ENCODE data around the gene PCNT.
"Not testable (repeated sequence)": the region's sequence is repeated elsewhere in the genome, so short reads cannot be mapped to it uniquely, and the experiment has no call there.

PCNT gene

GRCh38 chr21:46441961-46442498, 118.1 kb downstream of the PCNT start:
- peaks cover 91% of the 10 kb centered on the region for H3K36me3 ChIP-seq (ENCODE audit: insufficient read depth, low read length)
- H3K27ac ChIP-seq (ENCODE audit: low read depth, low read length): no peak overlapping the region
- H3K4me3 ChIP-seq (ENCODE audit: low read length): no peak overlapping the region
- H3K4me1 ChIP-seq (ENCODE audit: insufficient read depth, low read length): no peaks in the 10 kb centered on the region; the same call in 1 of the 2 replicates
- H3K27me3 ChIP-seq (ENCODE audit: insufficient read depth, low read length): no peaks in the 10 kb centered on the region
- H3K9ac ChIP-seq (ENCODE audit: low read depth, low read length): no peak overlapping the region
- 96% methylated on average over 22 of the region's 23 CpGs for WGBS
- no peaks in the 10 kb centered on the region for H3K9me3 ChIP-seq (ENCODE audit: insufficient read depth, low read depth, low read length)

DNA sequence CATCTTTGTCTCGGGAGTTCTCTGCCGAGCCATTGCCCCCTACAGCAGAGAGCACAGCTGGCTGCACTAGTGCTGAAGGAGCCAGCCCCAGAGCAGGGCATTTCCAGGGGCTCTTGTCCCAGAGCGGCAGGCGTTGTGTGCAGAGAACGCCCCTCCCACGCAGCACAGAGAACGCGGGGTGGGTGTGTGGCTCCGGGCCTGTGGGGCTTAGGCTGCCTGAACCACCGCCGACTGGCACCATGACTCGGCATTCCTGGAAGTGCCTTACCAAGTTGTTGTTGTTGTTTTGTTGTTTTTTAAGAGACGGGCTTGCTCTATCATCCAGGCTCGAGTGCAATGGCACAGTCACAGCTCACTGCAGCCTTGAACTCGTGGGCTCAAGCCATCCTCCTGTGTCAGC, 119.0 kb downstream of the PCNT start:
- H3K9ac ChIP-seq (ENCODE audit: low read depth, low read length): no peak overlapping the region; the same call in 1 of the 2 replicates
- peaks cover 82% of the 10 kb centered on the region for H3K36me3 ChIP-seq (ENCODE audit: insufficient read depth, low read length)
- no peak overlapping the region for H3K27ac ChIP-seq (ENCODE audit: low read depth, low read length)
- H3K9me3 ChIP-seq (ENCODE audit: insufficient read depth, low read depth, low read length): no peaks in the 10 kb centered on the region
- WGBS: 94% methylated on average over 15 of the region's 15 CpGs
- no peaks in the 10 kb centered on the region for H3K27me3 ChIP-seq (ENCODE audit: insufficient read depth, low read length)
- no peak overlapping the region for H3K4me3 ChIP-seq (ENCODE audit: low read length)
- no peaks in the 10 kb centered on the region; the same call in 1 of the 2 replicates for H3K4me1 ChIP-seq (ENCODE audit: insufficient read depth, low read length)

GRCh38 chr21:46443910-46444309, 120.0 kb downstream of the PCNT start:
- no peaks in the 10 kb centered on the region for H3K27me3 ChIP-seq (ENCODE audit: insufficient read depth, low read length)
- WGBS: 86% methylated on average over 8 of the region's 8 CpGs
- peaks cover 76% of the 10 kb centered on the region for H3K36me3 ChIP-seq (ENCODE audit: insufficient read depth, low read length)
- no peaks in the 10 kb centered on the region; the same call in 1 of the 2 replicates for H3K9me3 ChIP-seq (ENCODE audit: insufficient read depth, low read depth, low read length)
- H3K27ac ChIP-seq (ENCODE audit: low read depth, low read length): peak overlapping the region; percentile 58
- no peak overlapping the region for H3K9ac ChIP-seq (ENCODE audit: low read depth, low read length)
- H3K4me3 ChIP-seq (ENCODE audit: low read length): no peak overlapping the region
- H3K4me1 ChIP-seq (ENCODE audit: insufficient read depth, low read length): no peaks in the 10 kb centered on the region; the same call in 1 of the 2 replicates

- no peaks in the 10 kb centered on the region; the same call in 1 of the 2 replicates for H3K4me1 ChIP-seq (ENCODE audit: insufficient read depth, low read length)
- 97% methylated on average over 5 of the region's 5 CpGs for WGBS
- H3K9me3 ChIP-seq (ENCODE audit: insufficient read depth, low read depth, low read length): peaks cover 6% of the 10 kb centered on the region; the same call in 1 of the 2 replicates
- no peak overlapping the region for H3K27ac ChIP-seq (ENCODE audit: low read depth, low read length)
- H3K36me3 ChIP-seq (ENCODE audit: insufficient read depth, low read length): peaks cover 34% of the 10 kb centered on the region
- no peak overlapping the region for H3K4me3 ChIP-seq (ENCODE audit: low read length)
- H3K9ac ChIP-seq (ENCODE audit: low read depth, low read length): no peak overlapping the region
- no peaks in the 10 kb centered on the region for H3K27me3 ChIP-seq (ENCODE audit: insufficient read depth, low read length)
These were observed 124.2 kb downstream of the PCNT start for GRCh38 chr21:46448108-46448507.

- not testable (repeated sequence) for H3K4me3 ChIP-seq (ENCODE audit: low read length); H3K27ac ChIP-seq (ENCODE audit: low read depth, low read length); H3K9ac ChIP-seq (ENCODE audit: low read depth, low read length); H3K27me3 ChIP-seq (ENCODE audit: insufficient read depth, low read length); H3K9me3 ChIP-seq (ENCODE audit: insufficient read depth, low read depth, low read length); H3K4me1 ChIP-seq (ENCODE audit: insufficient read depth, low read length)
- WGBS: 97% methylated on average over 6 of the region's 6 CpGs
- H3K36me3 ChIP-seq (ENCODE audit: insufficient read depth, low read length): peaks cover 29% of the 10 kb centered on the region
These were observed 124.9 kb downstream of the PCNT start for GRCh38 chr21:46448855-46449254.

DNA sequence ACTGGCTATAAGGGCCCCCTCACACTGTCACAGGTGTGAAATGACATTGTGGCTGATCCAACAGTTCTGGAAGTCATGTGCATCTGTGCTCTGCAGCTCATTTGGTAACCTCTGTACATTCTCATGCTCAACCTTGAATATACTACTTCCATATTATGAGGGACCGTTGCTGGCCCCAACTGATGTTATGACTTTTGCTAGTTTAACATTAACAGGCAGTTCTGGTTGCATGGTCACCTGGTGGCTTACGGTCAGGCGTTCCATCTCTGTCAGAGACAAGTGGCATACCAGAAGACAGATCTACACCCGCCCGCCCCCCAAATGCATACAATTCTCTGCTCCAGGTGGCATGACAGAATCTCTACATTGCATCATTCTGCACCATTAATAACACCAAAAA, 128.8 kb downstream of the PCNT start:
- Histone ChIP-seq H3K9ac (ENCODE audit: low read depth, low read length) (no peak overlapping the region), H3K4me3 (ENCODE audit: low read length) (no peak overlapping the region), H3K27ac (ENCODE audit: low read depth, low read length) (no peak overlapping the region), H3K4me1 (ENCODE audit: insufficient read depth, low read length) (peaks cover 8% of the 10 kb centered on the region; the same call in 1 of the 2 replicates), H3K27me3 (ENCODE audit: insufficient read depth, low read length) (no peaks in the 10 kb centered on the region), H3K36me3 (ENCODE audit: insufficient read depth, low read length) (peaks cover 20% of the 10 kb centered on the region), H3K9me3 (ENCODE audit: insufficient read depth, low read depth, low read length) (peaks cover 6% of the 10 kb centered on the region; the same call in 1 of the 2 replicates)
- WGBS: 94% methylated on average over 5 of the region's 5 CpGs

DNA sequence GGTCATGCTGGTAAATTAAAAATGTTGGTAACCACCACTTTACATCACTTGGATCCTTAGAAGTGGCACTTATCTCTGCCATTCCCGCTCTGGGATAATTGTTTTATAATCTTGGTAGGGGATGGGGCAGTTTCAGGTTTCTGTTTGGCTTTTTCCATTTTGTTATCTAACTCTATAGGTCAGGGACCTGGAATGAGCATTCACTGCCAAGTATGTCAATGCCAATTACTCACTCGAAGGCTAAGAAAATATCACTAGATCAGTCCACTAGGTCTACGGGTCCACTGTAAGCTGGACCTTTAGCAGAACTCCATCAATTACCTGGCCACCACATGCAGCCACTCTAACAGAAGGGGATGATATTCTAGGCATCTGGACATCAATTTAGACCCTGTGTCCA, 130.2 kb downstream of the PCNT start:
- no peak overlapping the region for H3K27ac ChIP-seq (ENCODE audit: low read depth, low read length)
- peaks cover 18% of the 10 kb centered on the region for H3K36me3 ChIP-seq (ENCODE audit: insufficient read depth, low read length)
- WGBS: 64% methylated on average over 3 of the region's 3 CpGs
- H3K4me3 ChIP-seq (ENCODE audit: low read length): no peak overlapping the region
- peaks cover 6% of the 10 kb centered on the region; the same call in 1 of the 2 replicates for H3K9me3 ChIP-seq (ENCODE audit: insufficient read depth, low read depth, low read length)
- no peak overlapping the region for H3K9ac ChIP-seq (ENCODE audit: low read depth, low read length)
- H3K4me1 ChIP-seq (ENCODE audit: insufficient read depth, low read length): peaks cover 8% of the 10 kb centered on the region; the same call in 1 of the 2 replicates
- H3K27me3 ChIP-seq (ENCODE audit: insufficient read depth, low read length): no peaks in the 10 kb centered on the region

GRCh38 chr21:46454634-46455390, 130.9 kb downstream of the PCNT start:
- H3K36me3 ChIP-seq (ENCODE audit: insufficient read depth, low read length): peaks cover 18% of the 10 kb centered on the region
- H3K27me3 ChIP-seq (ENCODE audit: insufficient read depth, low read length): no peaks in the 10 kb centered on the region
- no peak overlapping the region for H3K9ac ChIP-seq (ENCODE audit: low read depth, low read length)
- peaks cover 1% of the 10 kb centered on the region; the same call in 1 of the 2 replicates for H3K9me3 ChIP-seq (ENCODE audit: insufficient read depth, low read depth, low read length)
- no peak overlapping the region for H3K27ac ChIP-seq (ENCODE audit: low read depth, low read length)
- WGBS: 93% methylated on average over 4 of the region's 4 CpGs
- peaks cover 8% of the 10 kb centered on the region; the same call in 1 of the 2 replicates for H3K4me1 ChIP-seq (ENCODE audit: insufficient read depth, low read length)
- H3K4me3 ChIP-seq (ENCODE audit: low read length): no peak overlapping the region

DNA sequence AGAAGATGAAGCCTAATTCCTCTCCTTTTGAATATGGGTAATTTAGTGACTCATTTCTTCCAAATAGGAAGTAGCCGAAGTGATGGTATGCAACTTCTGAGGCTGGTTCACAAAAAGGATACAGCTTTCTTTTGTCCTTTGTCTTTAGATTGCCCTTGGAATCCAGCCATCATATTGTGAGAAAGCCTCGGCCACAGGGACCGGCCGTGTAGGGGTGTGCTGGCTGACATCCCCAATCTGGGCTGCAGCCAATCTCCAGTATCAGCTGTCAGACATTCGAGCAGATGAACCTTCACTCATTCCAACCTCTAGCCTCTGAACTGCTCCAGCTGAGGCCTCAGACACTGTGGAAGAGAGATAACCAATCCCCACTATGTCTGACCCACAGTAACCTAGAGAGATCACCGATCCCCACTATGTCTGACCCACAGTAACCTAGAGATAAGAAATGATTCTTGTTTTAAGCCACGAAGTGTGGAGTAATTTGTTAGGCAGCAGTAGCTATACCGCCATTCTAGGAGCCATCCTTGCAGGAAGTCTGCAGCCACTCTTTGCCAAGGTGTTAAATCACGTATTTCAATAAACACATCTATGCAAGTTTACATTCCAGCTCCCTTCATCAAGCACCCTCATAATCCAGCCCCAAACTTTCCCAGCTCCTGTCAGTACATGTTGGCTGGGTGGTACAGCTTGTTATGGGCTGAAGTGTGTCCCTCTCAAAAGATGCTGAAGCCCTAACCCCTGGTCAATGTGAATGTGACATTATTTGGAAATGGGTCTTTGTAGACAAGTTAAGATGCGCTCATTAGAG, 131.8 kb downstream of the PCNT start:
- 94% methylated on average over 10 of the region's 10 CpGs for WGBS
- no peak overlapping the region for H3K27ac ChIP-seq (ENCODE audit: low read depth, low read length)
- H3K36me3 ChIP-seq (ENCODE audit: insufficient read depth, low read length): peaks cover 18% of the 10 kb centered on the region
- H3K27me3 ChIP-seq (ENCODE audit: insufficient read depth, low read length): no peaks in the 10 kb centered on the region
- H3K4me3 ChIP-seq (ENCODE audit: low read length): no peak overlapping the region
- H3K4me1 ChIP-seq (ENCODE audit: insufficient read depth, low read length): peaks cover 11% of the 10 kb centered on the region; the same call in 1 of the 2 replicates
- H3K9ac ChIP-seq (ENCODE audit: low read depth, low read length): no peak overlapping the region
- no peaks in the 10 kb centered on the region for H3K9me3 ChIP-seq (ENCODE audit: insufficient read depth, low read depth, low read length)

GRCh38 chr21:46456750-46457149, 132.8 kb downstream of the PCNT start:
- Histone ChIP-seq H3K4me1 (ENCODE audit: insufficient read depth, low read length) (peaks cover 11% of the 10 kb centered on the region; the same call in 1 of the 2 replicates), H3K4me3 (ENCODE audit: low read length) (no peak overlapping the region), H3K9ac (ENCODE audit: low read depth, low read length) (no peak overlapping the region), H3K27me3 (ENCODE audit: insufficient read depth, low read length) (no peaks in the 10 kb centered on the region), H3K27ac (ENCODE audit: low read depth, low read length) (no peak overlapping the region), H3K36me3 (ENCODE audit: insufficient read depth, low read length) (peaks cover 18% of the 10 kb centered on the region), H3K9me3 (ENCODE audit: insufficient read depth, low read depth, low read length) (no peaks in the 10 kb centered on the region)
- 91% methylated on average over 4 of the region's 4 CpGs for WGBS

All from HUES64 (cell line).